ENCODE measurements around the gene MED31. TPM values are rescaled to one million over a fixed set of nuclear protein-coding genes. Genes with fewer than 3 reads are reported as not detected.

Gene MED31
- polyA plus RNA-seq, 4 donors = 7.6 to 13.7 (median 10.4) TPM

- Histone ChIP-seq H3K27me3 (ENCODE audit: control insufficient read depth in 3 of 3, insufficient read depth in 3 of 3, low read length in 3 of 3) (no peaks in the 10 kb centered on the region), H3K4me3 (ENCODE audit: low read depth in 1 of 3, low read length in 3 of 3) (no peak overlapping the region), H3K9me3 (ENCODE audit: control insufficient read depth in 2 of 2, insufficient read depth in 1 of 2, low read depth in 1 of 2, low read length in 1 of 2) (no peaks in the 10 kb centered on the region), H3K4me1 (ENCODE audit: control insufficient read depth in 3 of 3, insufficient read depth in 2 of 3, low read depth in 1 of 3, low read length in 2 of 3) (no peaks in the 10 kb centered on the region), H3K36me3 (ENCODE audit: control insufficient read depth in 3 of 3, insufficient read depth in 2 of 3, low read depth in 1 of 3, low read length in 3 of 3) (peaks cover 18 to 23% (median 18%) of the 10 kb centered on the region in 3 donors), H3K27ac (ENCODE audit: low read depth in 1 of 3, low read length in 2 of 3) (no peak overlapping the region)
- DNase-seq (no peak), FAIRE-seq (no peak)
- WGBS, 3 donors = 97 to 99% (median 97%) methylated on average over 5 of the region's 5 CpGs
Observed at GRCh38 chr17:6610011-6610410, 41.4 kb downstream of the MED31 start.

DNA sequence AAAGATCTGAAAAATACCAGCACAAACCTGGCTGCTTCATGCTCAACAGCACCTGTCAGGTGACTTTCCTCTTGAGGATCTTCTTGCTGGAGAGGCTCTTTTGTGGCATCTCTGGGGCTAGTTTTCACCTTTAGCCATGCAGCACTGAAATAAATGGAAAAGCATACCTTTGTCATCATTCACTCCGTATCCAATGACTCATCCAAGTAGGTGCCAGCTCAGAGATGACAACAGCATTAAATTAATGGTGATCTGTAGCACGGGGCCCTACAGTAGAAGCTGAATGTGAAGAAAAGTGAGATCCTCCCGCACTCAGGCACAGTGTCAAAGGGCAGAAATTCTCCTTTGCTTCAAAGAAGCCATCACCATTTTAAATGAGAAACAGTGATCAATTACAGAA lies 43.1 kb downstream of the MED31 start:
- H3K4me3 ChIP-seq (ENCODE audit: low read depth in 1 of 3, low read length in 3 of 3) = no peak overlapping the region
- H3K9me3 ChIP-seq (ENCODE audit: control insufficient read depth in 2 of 2, insufficient read depth in 1 of 2, low read depth in 1 of 2, low read length in 1 of 2) = no peaks in the 10 kb centered on the region
- H3K4me1 ChIP-seq (ENCODE audit: control insufficient read depth in 3 of 3, insufficient read depth in 2 of 3, low read depth in 1 of 3, low read length in 2 of 3) = no peaks in the 10 kb centered on the region
- no peak for FAIRE-seq
- peaks cover 18 to 22% (median 20%) of the 10 kb centered on the region in 3 donors for H3K36me3 ChIP-seq (ENCODE audit: control insufficient read depth in 3 of 3, insufficient read depth in 2 of 3, low read depth in 1 of 3, low read length in 3 of 3)
- WGBS, 3 donors = 87 to 95% (median 94%) methylated on average over 3 of the region's 3 CpGs
- no peak overlapping the region for H3K27ac ChIP-seq (ENCODE audit: low read depth in 1 of 3, low read length in 2 of 3)
- DNase-seq = no peak
- no peaks in the 10 kb centered on the region for H3K27me3 ChIP-seq (ENCODE audit: control insufficient read depth in 3 of 3, insufficient read depth in 3 of 3, low read length in 3 of 3)

DNA sequence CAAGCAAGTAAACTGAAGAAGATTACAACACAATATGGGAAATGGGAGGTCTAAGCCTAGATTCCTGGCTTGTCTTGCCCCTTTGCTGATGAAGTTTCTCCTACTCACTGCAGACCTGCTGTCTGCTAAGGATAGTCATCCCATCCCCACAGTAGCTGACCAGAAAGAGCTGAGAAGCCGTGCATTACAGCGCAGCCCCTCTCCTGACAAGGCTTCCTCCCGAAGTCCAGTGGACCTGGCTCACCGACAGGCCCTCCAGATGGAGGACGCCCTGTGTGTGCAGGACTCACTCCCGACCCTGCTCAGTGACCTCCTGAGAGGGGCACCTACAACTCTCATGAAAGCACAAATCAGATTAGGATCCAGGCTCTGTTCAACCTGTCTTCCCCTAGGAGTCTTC lies 46.3 kb downstream of the MED31 start:
- DNase-seq (no peak), FAIRE-seq (no peak)
- 91 to 97% (median 93%) methylated on average over 6 of the region's 6 CpGs for WGBS, 3 donors
- no peaks in the 10 kb centered on the region for H3K4me1 ChIP-seq (ENCODE audit: control insufficient read depth in 3 of 3, insufficient read depth in 2 of 3, low read depth in 1 of 3, low read length in 2 of 3)
- no peak overlapping the region for H3K27ac ChIP-seq (ENCODE audit: low read depth in 1 of 3, low read length in 2 of 3)
- no peaks in the 10 kb centered on the region for H3K9me3 ChIP-seq (ENCODE audit: control insufficient read depth in 2 of 2, insufficient read depth in 1 of 2, low read depth in 1 of 2, low read length in 1 of 2)
- no peak overlapping the region for H3K4me3 ChIP-seq (ENCODE audit: low read depth in 1 of 3, low read length in 3 of 3)
- H3K36me3 ChIP-seq (ENCODE audit: control insufficient read depth in 3 of 3, insufficient read depth in 2 of 3, low read depth in 1 of 3, low read length in 3 of 3) = peaks cover 14 to 23% (median 21%) of the 10 kb centered on the region in 3 donors
- no peaks in the 10 kb centered on the region for H3K27me3 ChIP-seq (ENCODE audit: control insufficient read depth in 3 of 3, insufficient read depth in 3 of 3, low read length in 3 of 3)

- FAIRE-seq (no peak), DNase-seq (no peak)
- Histone ChIP-seq H3K27ac (ENCODE audit: low read depth in 1 of 3, low read length in 2 of 3) (no peak overlapping the region), H3K27me3 (ENCODE audit: control insufficient read depth in 3 of 3, insufficient read depth in 3 of 3, low read length in 3 of 3) (no peaks in the 10 kb centered on the region), H3K9me3 (ENCODE audit: control insufficient read depth in 2 of 2, insufficient read depth in 1 of 2, low read depth in 1 of 2, low read length in 1 of 2) (no peaks in the 10 kb centered on the region), H3K4me3 (ENCODE audit: low read depth in 1 of 3, low read length in 3 of 3) (no peak overlapping the region), H3K36me3 (ENCODE audit: control insufficient read depth in 3 of 3, insufficient read depth in 2 of 3, low read depth in 1 of 3, low read length in 3 of 3) (peaks cover 10 to 18% (median 16%) of the 10 kb centered on the region in 3 donors), H3K4me1 (ENCODE audit: control insufficient read depth in 3 of 3, insufficient read depth in 2 of 3, low read depth in 1 of 3, low read length in 2 of 3) (no peaks in the 10 kb centered on the region)
- WGBS, 3 donors = 67 to 87% (median 75%) methylated on average over 3 of the region's 3 CpGs
Observed at GRCh38 chr17:6603744-6604325, 47.6 kb downstream of the MED31 start.

- Histone ChIP-seq H3K27ac (ENCODE audit: low read depth in 1 of 3, low read length in 2 of 3) (no peak overlapping the region), H3K9me3 (ENCODE audit: control insufficient read depth in 2 of 2, insufficient read depth in 1 of 2, low read depth in 1 of 2, low read length in 1 of 2) (no peaks in the 10 kb centered on the region), H3K36me3 (ENCODE audit: control insufficient read depth in 3 of 3, insufficient read depth in 2 of 3, low read depth in 1 of 3, low read length in 3 of 3) (peaks cover 6 to 18% (median 16%) of the 10 kb centered on the region in 3 donors), H3K4me3 (ENCODE audit: low read depth in 1 of 3, low read length in 3 of 3) (no peak overlapping the region), H3K4me1 (ENCODE audit: control insufficient read depth in 3 of 3, insufficient read depth in 2 of 3, low read depth in 1 of 3, low read length in 2 of 3) (no peaks in the 10 kb centered on the region), H3K27me3 (ENCODE audit: control insufficient read depth in 3 of 3, insufficient read depth in 3 of 3, low read length in 3 of 3) (no peaks in the 10 kb centered on the region)
- 87 to 93% (median 89%) methylated on average over 2 of the region's 2 CpGs for WGBS, 3 donors
- DNase-seq (no peak), FAIRE-seq (no peak)
Observed at GRCh38 chr17:6602141-6602540, 49.3 kb downstream of the MED31 start.

DNA sequence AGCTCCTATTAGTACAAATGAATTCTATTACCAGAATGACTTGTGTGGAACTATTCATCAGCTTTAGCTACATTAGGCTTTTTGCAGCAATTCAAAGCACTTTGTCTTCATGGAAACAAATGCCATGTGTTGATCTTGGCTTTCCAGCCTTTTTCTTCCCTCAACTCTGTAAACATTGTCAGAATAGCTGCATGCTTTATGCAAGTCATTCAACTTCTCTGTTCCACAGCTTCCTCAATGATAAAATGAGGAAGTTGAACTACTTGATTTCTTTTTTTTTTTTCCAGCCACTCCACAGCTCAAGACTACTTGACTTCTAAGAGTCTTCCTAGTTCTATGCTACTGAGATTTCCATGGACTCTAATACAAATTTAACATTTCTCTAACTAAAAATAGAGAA lies 52.0 kb downstream of the MED31 start:
- peak in 1 of 2 donors; percentile 4 for DNase-seq
- no peak for FAIRE-seq
- no peak overlapping the region for H3K4me3 ChIP-seq (ENCODE audit: low read depth in 1 of 3, low read length in 3 of 3)

GRCh38 chr17:6597727-6598126 lies 53.7 kb downstream of the MED31 start:
- Histone ChIP-seq H3K4me3 (ENCODE audit: low read depth in 1 of 3, low read length in 3 of 3) (no peak overlapping the region), H3K9me3 (ENCODE audit: control insufficient read depth in 2 of 2, insufficient read depth in 1 of 2, low read depth in 1 of 2, low read length in 1 of 2) (no peaks in the 10 kb centered on the region), H3K36me3 (ENCODE audit: control insufficient read depth in 3 of 3, insufficient read depth in 2 of 3, low read depth in 1 of 3, low read length in 3 of 3) (peaks cover 8 to 29% (median 15%) of the 10 kb centered on the region in 3 donors), H3K27me3 (ENCODE audit: control insufficient read depth in 3 of 3, insufficient read depth in 3 of 3, low read length in 3 of 3) (no peaks in the 10 kb centered on the region), H3K27ac (ENCODE audit: low read depth in 1 of 3, low read length in 2 of 3) (no peak overlapping the region), H3K4me1 (ENCODE audit: control insufficient read depth in 3 of 3, insufficient read depth in 2 of 3, low read depth in 1 of 3, low read length in 2 of 3) (no peaks in the 10 kb centered on the region)
- FAIRE-seq = no peak
- no peak for DNase-seq
- 73 to 97% (median 89%) methylated on average over 1 of the region's 1 CpG for WGBS, 3 donors

More for the DNA sequence above, 52.0 kb downstream of the MED31 start:
- H3K36me3 ChIP-seq (ENCODE audit: control insufficient read depth in 3 of 3, insufficient read depth in 2 of 3, low read depth in 1 of 3, low read length in 3 of 3) = peaks cover 8 to 21% (median 15%) of the 10 kb centered on the region in 3 donors
- no peak overlapping the region for H3K27ac ChIP-seq (ENCODE audit: low read depth in 1 of 3, low read length in 2 of 3)
- H3K27me3 ChIP-seq (ENCODE audit: control insufficient read depth in 3 of 3, insufficient read depth in 3 of 3, low read length in 3 of 3) = no peaks in the 10 kb centered on the region
- H3K4me1 ChIP-seq (ENCODE audit: control insufficient read depth in 3 of 3, insufficient read depth in 2 of 3, low read depth in 1 of 3, low read length in 2 of 3) = no peaks in the 10 kb centered on the region
- no peaks in the 10 kb centered on the region for H3K9me3 ChIP-seq (ENCODE audit: control insufficient read depth in 2 of 2, insufficient read depth in 1 of 2, low read depth in 1 of 2, low read length in 1 of 2)

GRCh38 chr17:6596941-6597340 lies 54.5 kb downstream of the MED31 start:
- WGBS, 3 donors = 94 to 96% (median 95%) methylated on average over 4 of the region's 4 CpGs
- peaks cover 0 to 4% (median 0%) of the 10 kb centered on the region in 3 donors for H3K4me1 ChIP-seq (ENCODE audit: control insufficient read depth in 3 of 3, insufficient read depth in 2 of 3, low read depth in 1 of 3, low read length in 2 of 3)
- H3K27ac ChIP-seq (ENCODE audit: low read depth in 1 of 3, low read length in 2 of 3) = no peak overlapping the region
- FAIRE-seq = no peak
- DNase-seq = no peak
- peaks cover 8 to 29% (median 14%) of the 10 kb centered on the region in 3 donors for H3K36me3 ChIP-seq (ENCODE audit: control insufficient read depth in 3 of 3, insufficient read depth in 2 of 3, low read depth in 1 of 3, low read length in 3 of 3)
- no peaks in the 10 kb centered on the region for H3K9me3 ChIP-seq (ENCODE audit: control insufficient read depth in 2 of 2, insufficient read depth in 1 of 2, low read depth in 1 of 2, low read length in 1 of 2)
- no peak overlapping the region for H3K4me3 ChIP-seq (ENCODE audit: low read depth in 1 of 3, low read length in 3 of 3)
- H3K27me3 ChIP-seq (ENCODE audit: control insufficient read depth in 3 of 3, insufficient read depth in 3 of 3, low read length in 3 of 3) = no peaks in the 10 kb centered on the region

DNA sequence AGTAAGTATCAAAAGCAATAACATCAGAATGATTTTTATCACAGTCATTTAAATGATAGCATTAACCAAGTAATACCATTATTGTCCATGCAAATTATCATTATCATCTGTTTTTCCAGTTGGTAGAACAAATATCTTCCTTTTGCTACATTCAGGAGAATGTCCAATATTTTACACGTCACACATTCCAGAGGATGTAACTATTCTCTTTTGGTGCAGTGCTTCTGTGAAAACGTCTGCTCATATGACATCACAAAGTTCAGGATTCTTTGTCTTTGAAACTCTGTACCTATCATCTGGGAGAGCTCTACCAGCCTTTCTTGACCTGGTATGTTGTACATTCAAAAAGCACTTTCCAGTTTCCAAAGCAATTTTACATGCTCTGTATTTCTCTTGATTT lies 54.9 kb downstream of the MED31 start:
- 86 to 94% (median 90%) methylated on average over 2 of the region's 2 CpGs for WGBS, 3 donors
- H3K9me3 ChIP-seq (ENCODE audit: control insufficient read depth in 2 of 2, insufficient read depth in 1 of 2, low read depth in 1 of 2, low read length in 1 of 2) = no peaks in the 10 kb centered on the region
- no peak overlapping the region for H3K27ac ChIP-seq (ENCODE audit: low read depth in 1 of 3, low read length in 2 of 3)
- no peaks in the 10 kb centered on the region for H3K27me3 ChIP-seq (ENCODE audit: control insufficient read depth in 3 of 3, insufficient read depth in 3 of 3, low read length in 3 of 3)
- H3K4me3 ChIP-seq (ENCODE audit: low read depth in 1 of 3, low read length in 3 of 3) = no peak overlapping the region
- H3K36me3 ChIP-seq (ENCODE audit: control insufficient read depth in 3 of 3, insufficient read depth in 2 of 3, low read depth in 1 of 3, low read length in 3 of 3) = peaks cover 8 to 31% (median 14%) of the 10 kb centered on the region in 3 donors
- peaks cover 0 to 4% (median 0%) of the 10 kb centered on the region in 3 donors for H3K4me1 ChIP-seq (ENCODE audit: control insufficient read depth in 3 of 3, insufficient read depth in 2 of 3, low read depth in 1 of 3, low read length in 2 of 3)
- DNase-seq = no peak
- no peak for FAIRE-seq

Data from small intestine (tissue), 7 donors.